Glutamatergic neuron (in vitro differentiated cells): ENCODE measurements around the gene FAM186B. TPM values are rescaled to one million over a fixed set of nuclear protein-coding genes. Genes with fewer than 3 reads are reported as not detected.
A peak's percentile ranks its signal among the peaks of the same experiment; 100 is the strongest.

Experiments used
- DNase-seq: peaks from one replicate; pipeline ENCODE4 v3.0.0; 2022
- H3K27ac Mint-ChIP-seq: one replicate; pipeline ENCODE4 v1.8.0; 2020; ENCODE audit warnings: mild to moderate bottlenecking, mixed read lengths, inconsistent platforms; ENCODE audit not compliant: unreplicated experiment
- H3K27me3 Mint-ChIP-seq: one replicate; pipeline ENCODE4 v1.8.0; 2020; ENCODE audit warnings: mild to moderate bottlenecking, moderate library complexity, mixed read lengths, inconsistent platforms; ENCODE audit not compliant: unreplicated experiment
- H3K36me3 Mint-ChIP-seq: one replicate; pipeline ENCODE4 v1.8.0; 2020; ENCODE audit warnings: mild to moderate bottlenecking, mixed read lengths, inconsistent platforms; ENCODE audit not compliant: unreplicated experiment
- H3K4me1 Mint-ChIP-seq: one replicate; pipeline ENCODE4 v1.8.0; 2020; ENCODE audit warnings: mild to moderate bottlenecking, low read depth, mixed read lengths, inconsistent platforms; ENCODE audit not compliant: unreplicated experiment
- H3K4me3 Mint-ChIP-seq: one replicate; pipeline ENCODE4 v1.8.0; 2020; ENCODE audit warnings: mild to moderate bottlenecking, mixed read lengths, inconsistent platforms; ENCODE audit not compliant: unreplicated experiment
- H3K9me3 Mint-ChIP-seq: one replicate; pipeline ENCODE4 v1.8.0; 2020; ENCODE audit warnings: mild to moderate bottlenecking, moderate library complexity, mixed read lengths, inconsistent platforms; ENCODE audit not compliant: unreplicated experiment
- total RNA-seq: library from RNA; stranded (reverse); fragmentation: NEBNext Ultra II Directional; extraction: Animal tissue kit (Norgen Biotek cat#: 25700); gene quantifications from one replicate; pipeline ENCODE4 v1.2.1, GENCODE V29; 2021; ENCODE audit not compliant: unreplicated experiment
- TF ChIP-seq, protein P1 (sequence below): fragments of 200-600 bp; sonication (generic); IDR thresholded peaks from one replicate; pipeline ENCODE4 v1.5.0; 2021; ENCODE audit not compliant: partially characterized antibody, unreplicated experiment

The FAM186B gene
- total RNA-seq, 1 donor from 2014 or later = not detected

DNA sequence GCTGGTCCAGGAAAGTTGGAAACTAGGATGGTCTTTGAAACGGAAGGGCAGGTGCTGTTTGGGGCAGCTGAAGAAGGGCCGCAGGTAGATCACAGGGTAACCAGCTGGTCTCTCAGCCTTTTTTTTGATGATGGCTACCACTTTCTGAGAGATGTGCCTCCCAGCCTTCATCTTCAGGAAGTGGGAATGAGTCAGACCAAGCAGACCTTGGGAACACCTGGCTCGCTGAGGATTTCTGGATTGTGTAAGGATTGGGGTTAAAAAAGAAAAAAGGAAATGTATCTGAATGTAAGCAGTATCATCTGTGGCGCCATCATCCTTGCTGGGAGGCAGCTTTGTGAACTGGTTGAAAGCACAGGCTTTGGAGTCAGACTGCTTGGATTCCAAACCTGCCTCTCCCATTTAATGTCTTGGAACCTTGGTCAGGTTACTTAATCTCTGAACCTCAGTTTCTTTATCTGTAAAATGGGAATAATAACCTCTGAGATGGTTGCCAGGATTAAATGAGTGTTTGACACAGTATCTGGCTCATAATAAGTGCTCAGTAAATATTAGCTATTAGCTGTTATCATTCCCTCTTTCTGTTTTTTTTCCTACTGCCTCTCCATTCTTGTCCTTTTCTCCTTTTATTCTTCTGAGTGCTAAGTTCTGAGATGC is 19.6 kb upstream of the FAM186B start:
- Mint-ChIP-seq H3K4me3 (peak overlapping the region; percentile 17), H3K27ac (no peak overlapping the region), H3K36me3 (no peaks in the 10 kb centered on the region), H3K9me3 (peaks cover 5% of the 10 kb centered on the region), H3K4me1 (peaks cover 5% of the 10 kb centered on the region), H3K27me3 (peaks cover 2% of the 10 kb centered on the region)
- no peak for DNase-seq
- TF ChIP-seq, protein P1, sequence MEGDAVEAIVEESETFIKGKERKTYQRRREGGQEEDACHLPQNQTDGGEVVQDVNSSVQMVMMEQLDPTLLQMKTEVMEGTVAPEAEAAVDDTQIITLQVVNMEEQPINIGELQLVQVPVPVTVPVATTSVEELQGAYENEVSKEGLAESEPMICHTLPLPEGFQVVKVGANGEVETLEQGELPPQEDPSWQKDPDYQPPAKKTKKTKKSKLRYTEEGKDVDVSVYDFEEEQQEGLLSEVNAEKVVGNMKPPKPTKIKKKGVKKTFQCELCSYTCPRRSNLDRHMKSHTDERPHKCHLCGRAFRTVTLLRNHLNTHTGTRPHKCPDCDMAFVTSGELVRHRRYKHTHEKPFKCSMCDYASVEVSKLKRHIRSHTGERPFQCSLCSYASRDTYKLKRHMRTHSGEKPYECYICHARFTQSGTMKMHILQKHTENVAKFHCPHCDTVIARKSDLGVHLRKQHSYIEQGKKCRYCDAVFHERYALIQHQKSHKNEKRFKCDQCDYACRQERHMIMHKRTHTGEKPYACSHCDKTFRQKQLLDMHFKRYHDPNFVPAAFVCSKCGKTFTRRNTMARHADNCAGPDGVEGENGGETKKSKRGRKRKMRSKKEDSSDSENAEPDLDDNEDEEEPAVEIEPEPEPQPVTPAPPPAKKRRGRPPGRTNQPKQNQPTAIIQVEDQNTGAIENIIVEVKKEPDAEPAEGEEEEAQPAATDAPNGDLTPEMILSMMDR = no peak

DNA sequence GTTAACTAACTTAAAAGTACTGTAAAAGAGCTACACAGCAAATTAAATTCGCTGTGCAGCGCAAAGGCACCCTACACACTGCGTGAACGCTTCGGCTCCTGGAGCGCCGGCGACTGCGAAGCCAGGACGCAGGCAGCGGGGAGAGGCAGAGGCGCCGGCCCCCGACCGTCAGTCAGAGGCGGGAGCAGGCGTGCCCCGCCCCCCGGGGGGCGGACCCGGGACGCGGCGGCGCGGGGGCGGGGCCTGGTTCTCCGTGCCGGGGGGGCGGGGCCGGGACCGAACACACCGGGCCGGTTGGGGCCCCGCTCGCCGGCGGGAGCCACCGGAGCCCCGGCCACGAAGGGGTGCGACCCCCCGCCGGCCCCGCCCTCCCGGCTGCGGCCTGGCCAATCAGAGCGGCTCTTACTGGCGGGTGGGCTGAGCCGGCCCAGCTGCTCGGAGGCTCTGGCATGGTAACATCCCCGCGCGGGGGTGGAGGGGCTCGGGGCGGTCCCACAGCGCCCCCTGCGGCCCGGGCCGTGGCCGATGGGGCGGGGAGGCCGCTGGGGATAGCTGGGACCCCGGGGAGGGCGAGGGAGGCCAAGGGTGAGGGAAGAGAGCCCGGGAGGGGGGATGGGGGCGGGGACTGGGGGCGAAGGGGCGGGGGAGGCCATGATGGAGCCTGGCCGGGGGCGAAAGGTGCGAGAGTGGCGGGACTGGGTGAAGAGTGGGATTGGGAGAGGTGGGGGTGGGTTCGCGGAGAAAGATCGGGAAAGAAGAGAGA is 17.9 kb upstream of the FAM186B start, which contains the start of gene PRPF40B:
TSS of gene PRPF40B (plus strand) at position 420 of the 763 bp plus-strand sequence. CDS start at position 450, 30 bp downstream.
- Mint-ChIP-seq H3K4me3 (peak within 1 kb of the TSS; percentile 92), H3K4me1 (peaks cover 5% of the 10 kb centered on the region), H3K36me3 (no peaks in the 10 kb centered on the region), H3K27me3 (peaks cover 2% of the 10 kb centered on the region), H3K27ac (peak within 1 kb of the TSS; percentile 60), H3K9me3 (peaks cover 5% of the 10 kb centered on the region)
- peak; percentile 92 for DNase-seq
- TF ChIP-seq, protein P1 = peak; percentile 62

DNA sequence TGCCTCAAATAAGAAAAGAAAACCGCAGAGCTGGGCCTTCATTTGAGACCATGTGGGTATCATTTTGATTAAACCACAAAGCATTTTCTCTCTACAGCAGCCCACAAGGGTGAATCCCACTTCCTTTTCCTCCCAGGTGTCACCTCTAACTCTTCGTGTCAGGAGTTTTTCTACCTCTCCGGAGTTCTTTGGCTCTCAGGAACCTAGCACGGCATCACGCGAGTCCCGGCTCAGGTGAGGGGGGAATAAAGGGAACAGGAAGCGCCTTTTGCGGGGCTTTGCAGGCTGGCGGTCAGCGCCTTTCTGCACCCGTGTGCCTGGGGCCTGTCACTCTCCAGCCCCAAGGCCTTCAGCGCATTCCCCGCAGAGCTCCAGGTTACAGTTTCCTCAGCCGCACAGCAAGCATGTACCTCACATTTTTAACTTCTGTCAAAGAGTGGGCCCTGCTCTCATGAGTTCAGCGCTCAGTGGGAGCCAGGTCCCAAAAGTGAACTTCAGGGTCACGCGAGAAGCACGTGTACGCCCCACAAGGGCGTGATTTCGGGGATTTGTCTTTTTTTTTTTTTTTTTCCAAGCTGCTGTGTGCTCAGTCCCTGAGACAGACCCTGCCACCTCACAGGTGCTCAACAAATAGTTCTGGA is 17.2 kb upstream of the FAM186B start:
- no peaks in the 10 kb centered on the region for H3K36me3 Mint-ChIP-seq
- TF ChIP-seq, protein P1 = no peak
- no peak for DNase-seq

DNA sequence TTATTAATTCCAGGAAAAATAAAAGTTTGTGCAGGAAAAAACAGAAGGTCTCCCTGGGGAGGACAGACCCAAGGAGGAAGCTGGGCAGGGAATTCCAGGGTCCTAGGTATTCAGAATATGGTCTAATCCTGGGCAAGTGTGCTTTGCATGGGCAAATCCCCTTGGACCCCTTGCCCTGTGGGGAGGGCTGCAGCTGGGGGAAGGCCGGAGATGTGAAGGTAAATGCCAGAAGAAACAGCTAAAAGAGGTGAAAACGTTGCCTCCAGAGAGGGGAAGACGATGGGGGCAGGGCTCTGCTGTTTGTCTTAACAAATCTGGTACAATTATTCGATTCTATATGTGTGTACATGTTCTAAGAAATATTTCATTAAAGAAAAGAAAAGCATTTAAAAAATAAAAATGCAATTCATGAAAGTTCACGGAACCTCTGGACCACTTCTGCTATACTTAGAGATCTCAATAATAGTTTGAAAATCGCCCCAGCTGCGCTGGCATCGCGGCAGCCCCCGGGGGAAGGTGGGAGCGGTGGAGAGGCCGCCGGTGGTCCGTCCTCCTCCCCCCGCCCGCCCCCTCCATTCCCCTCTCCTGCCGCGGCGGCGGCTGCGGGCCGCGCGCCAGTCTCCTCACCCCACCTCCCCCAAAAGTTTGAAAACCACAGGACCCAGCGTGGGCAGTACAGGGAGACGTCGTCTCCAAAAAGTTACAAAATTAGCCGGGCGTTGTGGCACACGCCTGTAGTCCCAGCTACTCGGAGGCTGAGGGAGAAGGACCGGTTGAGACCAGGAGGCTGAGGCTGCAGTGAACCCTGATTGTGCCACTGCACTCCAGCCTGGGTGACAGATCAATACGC is 16.4 kb upstream of the FAM186B start:
- DNase-seq = no peak
- TF ChIP-seq, protein P1 = no peak
- Mint-ChIP-seq H3K9me3 (peaks cover 5% of the 10 kb centered on the region), H3K4me3 (peak overlapping the region; percentile 92), H3K27ac (no peak overlapping the region), H3K4me1 (peaks cover 6% of the 10 kb centered on the region), H3K27me3 (peaks cover 2% of the 10 kb centered on the region), H3K36me3 (no peaks in the 10 kb centered on the region)

More for the DNA sequence above, 17.2 kb upstream of the FAM186B start:
- peaks cover 5% of the 10 kb centered on the region for H3K9me3 Mint-ChIP-seq
- peaks cover 2% of the 10 kb centered on the region for H3K27me3 Mint-ChIP-seq
- peaks cover 5% of the 10 kb centered on the region for H3K4me1 Mint-ChIP-seq
- H3K4me3 Mint-ChIP-seq = peak overlapping the region; percentile 92
- H3K27ac Mint-ChIP-seq = peak overlapping the region; percentile 60
